Fibroblast of skin of right quadriceps (primary cell): ENCODE results near the gene VWA2.

Source experiments
- DNase-seq: peaks from one replicate; pipeline ENCODE4 v3.0.0-alpha.2; 2013

Gene VWA2

GRCh38 chr10:114250236-114250635 is 11.2 kb downstream of the VWA2 start:
- no peak for DNase-seq

GRCh38 chr10:114250716-114251115 is 11.7 kb downstream of the VWA2 start:
- no peak for DNase-seq

GRCh38 chr10:114252092-114252491 is 13.0 kb downstream of the VWA2 start:
- no peak for DNase-seq

GRCh38 chr10:114252883-114253282 is 13.8 kb downstream of the VWA2 start:
- DNase-seq, result no peak

GRCh38 chr10:114255227-114255626 is 16.2 kb downstream of the VWA2 start:
- no peak for DNase-seq

- no peak for DNase-seq
These were observed 17.1 kb downstream of the VWA2 start for GRCh38 chr10:114256008-114256765.

- DNase-seq, result peak; percentile 50
These were observed 17.8 kb downstream of the VWA2 start for GRCh38 chr10:114256822-114257221.

GRCh38 chr10:114257498-114257897 is 18.4 kb downstream of the VWA2 start:
- no peak for DNase-seq

GRCh38 chr10:114258274-114258840 is 19.3 kb downstream of the VWA2 start:
- DNase-seq, result no peak

GRCh38 chr10:114259824-114260223 is 20.8 kb downstream of the VWA2 start:
- no peak for DNase-seq

GRCh38 chr10:114260366-114260765 is 21.3 kb downstream of the VWA2 start:
- DNase-seq, result no peak

GRCh38 chr10:114261076-114261475 is 22.0 kb downstream of the VWA2 start:
- DNase-seq, result peak; percentile 54

GRCh38 chr10:114262496-114262895 is 23.4 kb downstream of the VWA2 start:
- DNase-seq, result no peak

GRCh38 chr10:114265392-114266053 is 26.5 kb downstream of the VWA2 start:
- no peak for DNase-seq

GRCh38 chr10:114266521-114266920 is 27.5 kb downstream of the VWA2 start:
- DNase-seq, result no peak

GRCh38 chr10:114271075-114271778 is 32.2 kb downstream of the VWA2 start:
- no peak for DNase-seq

GRCh38 chr10:114271779-114272167 is 32.7 kb downstream of the VWA2 start:
- peak; percentile 94 for DNase-seq

GRCh38 chr10:114272696-114273095 is 33.6 kb downstream of the VWA2 start:
- no peak for DNase-seq

- no peak for DNase-seq
These were observed 34.9 kb downstream of the VWA2 start for GRCh38 chr10:114273910-114274309.

GRCh38 chr10:114274616-114275453 is 35.8 kb downstream of the VWA2 start:
- DNase-seq, result no peak

GRCh38 chr10:114276066-114276465 is 37.0 kb downstream of the VWA2 start:
- no peak for DNase-seq

- no peak for DNase-seq
These were observed 37.6 kb downstream of the VWA2 start for GRCh38 chr10:114276671-114277070.
